GM12878 (cell line): ENCODE results near the gene KCNK4.
A peak's percentile ranks its signal among the peaks of the same experiment; 100 is the strongest.

Source experiments
- CHD2 ChIP-seq: IDR thresholded peaks from 2 replicates; pipeline ENCODE4 v1.6.1; 2011; ENCODE audit warnings: low read depth, low read length, improper control_type of control experiment, borderline replicate concordance
- EGR1 ChIP-seq, 2 experiments: IDR thresholded peaks; 1 replicate in 1 of 2; 2 replicates in 1 of 2; pipeline ENCODE4 v1.6.1; 2011 to 2012; ENCODE audit warnings: low read depth in 2 of 2, low read length in 2 of 2, borderline replicate concordance in 1 of 2, mild to moderate bottlenecking in 1 of 2, moderate library complexity in 1 of 2
- FOS ChIP-seq: IDR thresholded peaks from 3 replicates; pipeline ENCODE4 v1.6.1; 2011; ENCODE audit warnings: borderline replicate concordance; ENCODE audit not compliant: insufficient read length; ENCODE audit errors: extremely low read depth
- MXI1 ChIP-seq: fragments of 150-350 bp; IDR thresholded peaks from 2 replicates; pipeline ENCODE4 v1.6.1; 2011; ENCODE audit warnings: low read depth, mild to moderate bottlenecking, inconsistent platforms, low read length, improper control_type of control experiment
- POLR2AphosphoS5 ChIP-seq: IDR thresholded peaks from 2 replicates; pipeline ENCODE4 v1.6.1; 2011; ENCODE audit warnings: mild to moderate bottlenecking, low read length, inconsistent platforms
- SREBF2 ChIP-seq: IDR thresholded peaks from 2 replicates; pipeline ENCODE4 v1.6.1; 2012; ENCODE audit warnings: mild to moderate bottlenecking, low read length
- YBX1 ChIP-seq: fragments of 450-650 bp; IDR thresholded peaks from 2 replicates; pipeline ENCODE4 v1.6.1; 2016; ENCODE audit warnings: antibody characterized with exemption
- TF ChIP-seq, protein P1 (sequence below), 3 experiments: IDR thresholded peaks in 2 of 3; conservative IDR thresholded peaks in 1 of 3; 2 replicates each; pipeline ENCODE4 v1.5.1; 2011; ENCODE audit warnings: low read depth in 3 of 3, low read length in 3 of 3, mild to moderate bottlenecking in 3 of 3, control low read depth in 2 of 3, moderate library complexity in 2 of 3, inconsistent platforms in 1 of 3, mixed read lengths in 1 of 3; ENCODE audit not compliant: control insufficient read depth in 2 of 3, insufficient read depth in 1 of 3; ENCODE audit errors: extremely low read depth in 1 of 3
- TF ChIP-seq, protein P2 (sequence below): fragments of 450-650 bp; IDR thresholded peaks from 2 replicates; pipeline ENCODE4 v1.6.1; 2017; ENCODE audit warnings: mild to moderate bottlenecking

DNA sequence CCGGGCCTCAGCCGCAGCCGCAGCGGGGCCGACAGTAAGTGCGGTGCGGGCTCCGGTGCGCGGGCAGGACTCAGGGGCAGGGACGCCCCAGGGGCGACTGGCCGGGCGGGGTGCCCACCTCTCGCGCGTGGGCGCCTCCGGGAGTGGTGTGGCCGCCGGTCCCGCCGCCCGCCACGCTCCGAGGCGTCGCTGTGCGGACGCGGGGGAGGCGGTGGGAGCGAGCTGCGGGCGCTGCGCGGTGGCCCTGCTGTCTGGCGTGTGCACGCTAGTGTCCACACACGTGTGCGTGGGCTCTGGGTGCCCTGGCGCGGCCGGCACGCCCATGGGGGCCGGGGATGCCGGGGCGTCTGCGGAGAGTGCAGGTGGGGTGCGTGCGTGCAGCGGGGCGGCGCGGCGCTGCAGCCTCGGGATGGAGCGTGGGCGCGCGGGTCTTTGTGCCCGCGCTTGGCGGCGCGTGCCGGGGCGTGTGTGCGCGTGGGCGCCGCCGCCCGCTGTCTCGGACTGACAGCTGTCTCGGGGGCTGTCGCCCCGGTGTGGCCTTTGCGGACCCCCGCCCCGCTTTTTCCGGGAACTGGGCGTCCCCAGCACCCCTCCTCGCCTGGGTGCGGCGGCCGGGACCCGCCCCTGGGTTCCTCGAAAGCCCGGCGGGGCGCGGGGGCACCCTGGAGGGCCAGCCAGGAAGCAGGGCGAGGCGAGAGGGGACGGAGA, 804 bp downstream of the KCNK4 start:
- no peak for TF ChIP-seq SREBF2
- TF ChIP-seq POLR2AphosphoS5 = no peak
- TF ChIP-seq, protein P1, sequence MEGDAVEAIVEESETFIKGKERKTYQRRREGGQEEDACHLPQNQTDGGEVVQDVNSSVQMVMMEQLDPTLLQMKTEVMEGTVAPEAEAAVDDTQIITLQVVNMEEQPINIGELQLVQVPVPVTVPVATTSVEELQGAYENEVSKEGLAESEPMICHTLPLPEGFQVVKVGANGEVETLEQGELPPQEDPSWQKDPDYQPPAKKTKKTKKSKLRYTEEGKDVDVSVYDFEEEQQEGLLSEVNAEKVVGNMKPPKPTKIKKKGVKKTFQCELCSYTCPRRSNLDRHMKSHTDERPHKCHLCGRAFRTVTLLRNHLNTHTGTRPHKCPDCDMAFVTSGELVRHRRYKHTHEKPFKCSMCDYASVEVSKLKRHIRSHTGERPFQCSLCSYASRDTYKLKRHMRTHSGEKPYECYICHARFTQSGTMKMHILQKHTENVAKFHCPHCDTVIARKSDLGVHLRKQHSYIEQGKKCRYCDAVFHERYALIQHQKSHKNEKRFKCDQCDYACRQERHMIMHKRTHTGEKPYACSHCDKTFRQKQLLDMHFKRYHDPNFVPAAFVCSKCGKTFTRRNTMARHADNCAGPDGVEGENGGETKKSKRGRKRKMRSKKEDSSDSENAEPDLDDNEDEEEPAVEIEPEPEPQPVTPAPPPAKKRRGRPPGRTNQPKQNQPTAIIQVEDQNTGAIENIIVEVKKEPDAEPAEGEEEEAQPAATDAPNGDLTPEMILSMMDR (IDR thresholded peaks at IDR 0.05 in 2 of 3, conservative IDR thresholded peaks at IDR 0.05 in 1 of 3; ENCODE audit: control insufficient read depth in 2 of 3, extremely low read depth in 1 of 3, insufficient read depth in 1 of 3, low read depth in 3 of 3, low read length in 3 of 3) = no peak
- TF ChIP-seq MXI1 = no peak
- TF ChIP-seq, protein P2, sequence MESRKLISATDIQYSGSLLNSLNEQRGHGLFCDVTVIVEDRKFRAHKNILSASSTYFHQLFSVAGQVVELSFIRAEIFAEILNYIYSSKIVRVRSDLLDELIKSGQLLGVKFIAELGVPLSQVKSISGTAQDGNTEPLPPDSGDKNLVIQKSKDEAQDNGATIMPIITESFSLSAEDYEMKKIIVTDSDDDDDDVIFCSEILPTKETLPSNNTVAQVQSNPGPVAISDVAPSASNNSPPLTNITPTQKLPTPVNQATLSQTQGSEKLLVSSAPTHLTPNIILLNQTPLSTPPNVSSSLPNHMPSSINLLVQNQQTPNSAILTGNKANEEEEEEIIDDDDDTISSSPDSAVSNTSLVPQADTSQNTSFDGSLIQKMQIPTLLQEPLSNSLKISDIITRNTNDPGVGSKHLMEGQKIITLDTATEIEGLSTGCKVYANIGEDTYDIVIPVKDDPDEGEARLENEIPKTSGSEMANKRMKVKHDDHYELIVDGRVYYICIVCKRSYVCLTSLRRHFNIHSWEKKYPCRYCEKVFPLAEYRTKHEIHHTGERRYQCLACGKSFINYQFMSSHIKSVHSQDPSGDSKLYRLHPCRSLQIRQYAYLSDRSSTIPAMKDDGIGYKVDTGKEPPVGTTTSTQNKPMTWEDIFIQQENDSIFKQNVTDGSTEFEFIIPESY = no peak
- TF ChIP-seq CHD2 = no peak
- 0 out of 3 replicates have a peak, but pooled peaks of 1 of the 2 experiments have one; percentile 31 for TF ChIP-seq EGR1 (IDR thresholded peaks at IDR 0.05; ENCODE audit: borderline replicate concordance in 1 of 2, low read depth in 2 of 2, low read length in 2 of 2)
- no peak for TF ChIP-seq YBX1
- no peak for TF ChIP-seq FOS
